HG03520 (cell line): ENCODE data around the gene PCBP1.
"Not testable (repeated sequence)": the region's sequence is repeated elsewhere in the genome, so short reads cannot be mapped to it uniquely, and the experiment has no call there.

Experiments
- ATAC-seq: cut with Tn5 transposase; IDR thresholded peaks from one replicate; pipeline ENCODE4 v1.9.1; 2021; ENCODE audit warnings: mild to moderate bottlenecking, moderate library complexity; ENCODE audit not compliant: unreplicated experiment

Gene PCBP1

DNA sequence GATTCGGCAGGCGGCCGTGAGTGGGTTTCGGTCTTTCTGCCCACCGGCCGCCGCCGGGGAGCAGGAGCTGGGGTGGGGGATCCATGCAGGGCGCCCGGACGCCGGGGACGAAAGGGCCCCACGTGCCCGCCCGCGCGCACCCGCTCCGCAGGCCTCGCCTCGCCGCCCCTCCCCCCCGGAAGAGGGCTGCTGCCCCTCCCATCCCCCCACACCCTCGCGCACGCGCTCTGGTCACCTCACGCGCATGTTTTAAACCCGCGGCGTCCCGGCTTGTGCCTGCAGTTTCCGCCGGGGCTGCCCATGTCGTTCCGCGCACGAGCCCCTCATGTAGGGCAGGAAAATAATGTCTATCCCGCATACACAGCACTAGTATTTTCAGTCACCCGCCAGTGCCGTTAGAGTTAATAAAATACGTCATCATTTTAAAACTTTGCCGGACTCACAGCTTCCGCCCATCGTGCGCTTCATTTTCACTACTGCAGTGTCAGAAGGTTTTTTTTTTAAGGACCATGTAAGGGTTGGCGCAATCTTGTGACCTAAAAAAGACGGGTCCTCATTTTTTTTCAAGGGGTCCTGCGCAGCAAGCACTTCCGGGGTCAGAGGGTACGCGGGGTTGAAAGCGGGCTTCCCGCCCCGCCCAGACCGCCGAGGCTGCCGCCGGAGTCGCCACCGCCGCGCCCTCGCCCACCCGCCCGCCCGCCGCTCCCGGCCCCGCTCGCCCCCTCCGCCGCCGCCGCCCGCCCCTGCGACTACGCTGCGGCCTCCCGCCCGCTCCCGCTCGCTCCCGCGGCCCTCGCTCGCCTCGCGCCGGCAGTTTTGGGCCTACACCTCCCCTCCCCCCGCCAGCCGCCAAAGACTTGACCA, at the start of gene PCBP1:
Gene PCBP1 (plus strand): TSS at position 640 of the 864 bp plus-strand sequence. CDS start 267 bp downstream, outside the sequence.
- ATAC-seq = peak; percentile 31

DNA sequence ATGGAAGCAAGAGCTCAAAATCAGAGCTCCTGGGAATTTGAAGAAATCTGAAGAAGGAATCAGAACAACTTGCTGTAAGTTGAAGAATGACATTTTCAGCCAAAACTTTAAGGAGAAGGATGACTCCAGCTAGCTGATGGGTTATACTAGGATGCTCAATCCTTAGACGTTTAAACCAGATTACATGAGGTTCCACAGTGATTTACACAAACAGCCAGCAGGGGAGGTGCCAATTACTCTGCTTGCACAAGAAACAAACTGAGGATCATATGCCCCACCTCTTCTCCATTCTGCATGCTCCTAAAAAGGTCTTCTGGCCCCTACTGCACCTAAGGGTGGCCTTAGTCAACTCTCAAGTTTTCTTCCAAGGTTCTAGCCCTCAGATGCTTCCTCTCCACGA, 47.9 kb upstream of the PCBP1 start:
- ATAC-seq = no peak

DNA sequence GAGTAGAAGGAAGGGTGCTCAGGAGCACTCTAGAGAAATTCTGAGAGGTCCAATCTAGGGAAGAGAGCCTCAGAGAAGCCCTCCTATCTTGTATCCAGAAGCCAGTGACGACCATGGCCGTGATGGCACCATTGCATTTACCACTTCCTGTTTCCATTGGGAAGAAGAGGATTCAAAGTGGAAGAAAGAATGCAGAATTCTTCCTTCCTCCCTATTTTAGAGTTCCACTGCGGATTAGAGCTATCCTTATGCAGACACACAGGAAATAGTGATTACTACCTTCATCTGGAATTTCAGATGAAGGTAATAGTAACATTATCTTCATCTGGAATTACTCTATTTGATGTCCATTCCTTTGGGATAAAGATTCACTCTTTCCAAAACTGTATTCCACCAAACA, 45.6 kb upstream of the PCBP1 start:
- no peak for ATAC-seq

DNA sequence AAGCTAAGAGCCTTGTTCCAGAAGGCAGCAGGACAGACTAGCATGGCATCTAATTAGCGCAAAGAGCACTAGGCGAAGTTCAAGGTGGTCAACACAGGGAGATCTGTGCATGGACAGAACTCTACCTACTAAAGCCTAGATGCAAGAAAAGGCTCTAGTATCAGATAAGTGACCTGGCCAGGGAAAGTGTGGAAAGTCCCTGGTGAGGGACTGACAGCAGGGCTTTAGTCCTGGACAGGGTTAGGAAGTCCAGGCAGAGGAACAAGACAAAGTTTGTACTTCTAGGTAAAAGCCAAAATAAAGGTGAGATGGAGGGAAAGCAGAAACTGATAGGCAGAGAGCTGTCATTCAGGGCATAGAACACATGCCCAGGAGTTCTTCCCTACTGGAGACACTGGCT, 45.0 kb upstream of the PCBP1 start:
- ATAC-seq = no peak

DNA sequence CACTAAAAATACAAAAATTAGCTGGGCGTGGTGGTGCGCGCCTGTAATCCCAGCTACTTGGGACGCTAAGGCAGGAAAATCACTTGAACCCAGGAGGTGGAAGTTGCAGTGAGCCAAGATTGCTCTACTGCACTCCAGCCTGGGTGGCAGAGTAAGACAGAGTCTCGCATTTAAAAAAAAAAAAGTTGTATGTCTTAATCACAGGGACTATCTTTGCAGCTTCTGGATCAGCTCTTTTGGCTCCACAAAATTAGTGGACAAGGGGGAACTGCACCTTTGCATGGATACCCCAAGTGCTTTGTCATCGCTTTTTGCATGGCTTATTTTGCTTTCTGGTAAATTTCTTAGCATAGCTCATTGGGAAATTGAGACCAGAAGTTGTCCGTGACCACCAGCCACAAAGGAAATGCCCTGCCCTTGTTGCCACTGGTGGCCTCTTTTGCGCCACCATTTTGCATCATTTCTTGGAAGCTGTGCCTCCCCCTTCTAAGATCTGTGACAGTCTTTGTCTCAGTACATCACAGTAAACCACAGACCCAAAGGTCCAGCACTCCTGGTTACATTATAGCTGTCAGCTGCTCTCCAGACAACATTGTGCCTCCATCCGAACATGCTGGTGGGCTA, 43.9 kb upstream of the PCBP1 start:
- no peak for ATAC-seq

DNA sequence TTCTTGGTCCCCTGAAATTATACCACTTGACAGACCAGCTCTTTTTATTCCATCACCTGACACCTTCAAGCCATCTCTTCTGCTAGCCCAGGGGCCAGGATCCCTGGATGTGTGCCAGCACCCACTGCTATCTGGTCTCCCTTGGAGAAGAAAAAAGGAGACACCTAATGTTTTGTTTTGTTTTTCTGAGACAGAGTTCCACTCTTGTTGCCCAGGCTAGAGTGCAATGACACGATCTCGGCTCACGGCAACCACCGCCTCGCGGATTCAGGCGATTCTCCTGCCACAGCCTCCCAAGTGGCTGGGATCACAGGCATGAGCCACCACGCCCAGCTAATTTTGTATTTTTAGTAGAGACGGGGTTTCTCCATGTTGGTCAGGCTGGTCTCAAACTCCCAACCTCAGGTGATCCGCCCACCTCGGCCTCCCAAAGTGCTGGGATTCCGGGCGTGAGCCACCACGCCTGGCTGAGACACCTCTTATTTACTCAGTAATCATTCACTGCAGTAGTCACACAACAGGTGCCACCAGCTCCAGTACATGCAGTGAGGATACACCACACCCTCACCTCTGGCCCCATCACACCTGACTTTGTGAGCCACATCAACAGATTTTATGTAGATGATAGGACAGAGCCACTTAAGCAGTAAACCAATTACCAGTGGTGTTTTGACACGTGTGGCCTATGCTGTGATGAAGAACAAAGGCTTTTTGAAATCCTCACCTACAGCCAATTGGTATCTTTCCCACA, 42.8 kb upstream of the PCBP1 start:
- ATAC-seq = no peak

DNA sequence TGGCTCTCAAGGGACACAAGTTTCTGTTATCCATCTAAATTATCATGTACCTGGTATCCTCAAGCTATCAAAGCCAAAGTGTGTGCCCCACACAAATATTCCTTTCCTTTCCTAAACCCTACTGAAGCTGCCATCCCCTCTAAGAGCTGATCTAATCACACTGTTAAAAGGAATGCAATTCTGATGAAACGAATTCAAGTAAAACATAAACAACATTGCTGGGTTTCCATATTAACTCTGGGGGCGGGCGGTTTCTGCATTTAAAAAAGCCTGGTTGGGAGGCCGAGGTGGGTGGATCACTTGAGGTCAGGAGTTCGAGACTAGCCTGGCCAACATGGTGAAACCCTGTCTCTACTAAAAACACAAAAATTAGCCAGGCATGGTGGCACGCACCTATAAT, 41.9 kb upstream of the PCBP1 start:
- ATAC-seq = no peak

DNA sequence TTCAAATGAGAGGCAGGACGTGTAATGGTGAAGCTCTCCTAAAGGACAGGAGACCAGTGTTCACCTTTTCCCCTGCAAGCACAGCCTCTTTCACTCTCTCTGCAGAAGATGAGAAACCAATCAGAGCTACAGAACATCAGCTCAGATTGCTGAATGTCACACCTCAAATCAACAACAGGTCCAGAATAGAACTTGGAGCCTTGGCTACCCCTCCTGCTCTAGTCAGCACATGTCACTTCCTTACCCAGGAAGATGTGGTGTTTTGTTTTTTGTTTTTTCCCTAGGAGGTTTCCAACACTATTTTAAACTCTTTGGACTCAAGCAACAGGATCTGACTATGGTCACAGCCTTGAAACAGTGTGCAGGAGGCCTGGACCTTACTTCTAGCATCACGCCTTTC, 41.3 kb upstream of the PCBP1 start:
- no peak for ATAC-seq

DNA sequence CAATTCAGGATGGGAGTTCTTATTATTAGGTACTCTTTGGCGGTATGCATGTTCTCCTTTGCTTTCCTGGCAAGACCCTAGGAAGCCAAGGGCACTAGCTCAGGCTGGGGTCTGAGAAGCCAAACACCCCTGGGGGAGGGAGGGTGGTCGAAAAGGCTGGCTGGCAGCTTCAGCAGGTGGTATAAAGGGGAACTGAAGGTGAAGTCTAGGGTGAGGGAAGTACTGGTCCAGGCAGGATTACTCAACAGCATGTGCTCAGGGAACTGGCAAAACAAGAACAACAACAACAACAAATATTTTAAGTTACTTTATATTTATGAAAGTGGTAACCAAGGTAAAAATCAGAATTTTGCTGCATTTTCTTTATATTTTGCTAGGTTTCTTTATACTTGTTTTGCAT, 40.7 kb upstream of the PCBP1 start:
- ATAC-seq = no peak

DNA sequence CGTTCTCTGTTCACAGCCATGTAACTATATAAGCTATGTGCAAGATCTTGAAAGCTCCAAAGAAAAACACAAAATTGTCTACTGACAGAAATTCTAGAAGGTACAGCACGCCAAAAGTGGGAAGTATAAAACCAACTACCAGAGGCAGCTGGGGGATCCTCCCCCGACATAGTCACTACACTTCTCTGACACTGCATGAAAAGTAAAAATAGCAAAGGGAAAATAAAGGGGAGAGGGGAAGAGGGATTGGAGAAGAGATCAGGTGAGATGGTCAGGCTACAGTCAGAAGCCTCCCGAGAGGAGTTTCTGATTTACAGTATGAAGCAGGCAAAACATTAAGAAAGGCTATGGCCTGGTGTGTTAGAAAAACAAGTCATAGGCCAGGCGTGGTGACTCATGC, 39.8 kb upstream of the PCBP1 start:
- ATAC-seq = no peak

DNA sequence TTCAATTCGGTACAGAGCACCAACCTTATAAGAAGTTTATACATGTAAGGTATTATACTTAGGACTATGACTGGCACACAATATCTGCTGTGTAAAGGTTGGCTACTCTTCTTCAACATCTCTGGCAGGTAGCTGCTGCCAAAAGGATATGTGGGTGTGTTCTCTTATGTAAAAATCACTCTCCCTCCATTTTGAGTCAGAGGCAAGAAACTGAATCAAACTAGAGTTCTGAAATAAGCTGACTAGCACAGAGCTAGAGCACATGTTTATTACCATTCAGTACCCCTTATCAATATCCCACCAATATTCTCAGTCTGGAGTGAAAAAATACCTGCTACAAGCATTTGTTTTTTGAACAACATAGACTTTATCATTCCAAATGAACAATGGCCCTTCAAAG, 38.0 kb upstream of the PCBP1 start:
- no peak for ATAC-seq

DNA sequence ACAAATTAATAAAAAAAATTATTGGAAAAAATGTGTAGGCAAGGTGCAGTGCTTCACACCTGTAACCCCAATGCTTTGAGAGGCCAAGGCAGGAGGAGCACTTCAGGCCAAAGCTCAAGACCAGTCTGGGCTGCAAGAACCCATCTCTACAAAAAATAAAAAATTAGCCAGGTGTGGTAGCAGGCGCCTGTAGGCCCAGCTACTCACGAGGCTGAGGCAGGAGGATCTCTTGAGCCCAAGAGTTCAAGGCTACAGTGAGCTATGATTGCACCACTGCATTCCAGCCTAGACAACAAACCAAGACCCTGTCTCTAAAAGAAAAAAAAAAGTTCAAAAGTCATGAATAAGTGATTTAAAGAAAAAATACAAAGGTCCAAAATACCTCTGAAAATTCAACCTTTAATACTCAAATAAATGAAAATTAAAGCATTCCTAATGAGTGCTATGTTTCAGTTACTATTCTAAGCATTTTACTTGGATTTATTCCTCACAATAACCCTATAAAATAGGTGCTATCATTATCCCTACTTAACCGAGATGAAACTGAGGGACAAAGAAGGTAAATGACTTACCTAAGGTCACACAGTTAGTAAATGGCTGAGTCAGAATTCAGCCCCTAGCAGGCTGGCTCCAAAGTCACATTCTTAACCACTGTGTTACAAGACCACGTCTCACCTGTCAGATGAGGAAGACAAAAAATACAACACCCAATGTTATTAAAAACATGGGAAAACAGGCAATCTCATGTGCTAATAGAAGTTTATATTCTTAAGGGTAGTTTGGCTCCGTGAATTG, 36.4 kb upstream of the PCBP1 start:
- ATAC-seq = no peak

DNA sequence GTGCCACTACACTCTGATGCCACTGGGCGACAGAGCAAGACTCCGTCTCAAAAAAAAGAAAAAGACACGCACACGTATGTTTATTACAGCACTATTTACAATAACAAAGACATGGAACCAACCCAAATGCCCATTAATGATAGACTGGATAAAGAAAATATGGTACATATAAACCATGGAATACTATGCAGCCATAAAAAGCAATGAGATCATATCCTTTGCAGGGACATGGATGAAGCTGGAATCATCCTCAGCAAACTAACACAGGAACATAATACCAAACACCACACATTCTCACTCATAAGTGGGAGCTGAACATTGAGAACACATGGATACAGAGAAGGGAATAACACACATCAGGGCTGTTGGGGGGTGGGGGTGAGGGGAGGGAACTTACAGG, 32.0 kb upstream of the PCBP1 start:
- ATAC-seq = not testable (repeated sequence)

DNA sequence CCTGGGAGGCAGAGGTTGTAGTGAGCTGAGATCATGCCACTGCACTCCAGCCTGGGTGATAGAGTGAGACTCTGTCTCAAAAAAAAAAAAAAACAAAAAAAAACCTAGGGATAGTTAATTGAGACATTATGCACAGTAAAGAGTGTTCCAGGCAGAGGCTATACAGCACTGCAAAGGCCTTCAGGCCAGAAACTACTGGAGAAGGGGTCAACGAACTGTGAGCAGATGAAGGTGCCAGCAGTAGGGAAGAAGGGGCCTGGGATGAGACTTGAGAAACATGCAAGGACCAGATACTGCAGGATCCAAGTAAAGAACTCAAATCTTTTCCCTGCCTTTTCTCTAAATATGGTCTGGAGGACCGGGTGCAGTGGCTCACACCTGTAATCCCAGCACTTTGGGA, 26.0 kb upstream of the PCBP1 start:
- ATAC-seq = no peak

DNA sequence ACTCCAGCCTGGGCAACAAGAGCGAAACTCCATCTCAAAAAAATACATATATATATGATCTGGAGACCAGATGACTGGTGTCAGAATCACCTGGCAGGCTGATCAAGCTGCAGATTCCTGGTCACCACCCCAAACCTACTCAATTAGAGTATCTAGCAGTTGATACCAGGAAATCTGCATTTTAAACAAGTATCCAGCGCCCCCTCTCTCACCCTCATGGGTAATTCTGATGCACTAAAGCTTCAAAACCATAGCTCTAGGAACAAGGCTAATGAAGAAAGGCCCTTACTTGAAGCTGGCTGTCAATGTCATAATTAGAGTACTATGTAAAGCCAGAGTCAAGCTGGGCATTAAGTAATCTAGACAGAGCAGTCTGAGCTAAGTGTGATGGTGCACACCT, 25.0 kb upstream of the PCBP1 start:
- ATAC-seq = no peak

DNA sequence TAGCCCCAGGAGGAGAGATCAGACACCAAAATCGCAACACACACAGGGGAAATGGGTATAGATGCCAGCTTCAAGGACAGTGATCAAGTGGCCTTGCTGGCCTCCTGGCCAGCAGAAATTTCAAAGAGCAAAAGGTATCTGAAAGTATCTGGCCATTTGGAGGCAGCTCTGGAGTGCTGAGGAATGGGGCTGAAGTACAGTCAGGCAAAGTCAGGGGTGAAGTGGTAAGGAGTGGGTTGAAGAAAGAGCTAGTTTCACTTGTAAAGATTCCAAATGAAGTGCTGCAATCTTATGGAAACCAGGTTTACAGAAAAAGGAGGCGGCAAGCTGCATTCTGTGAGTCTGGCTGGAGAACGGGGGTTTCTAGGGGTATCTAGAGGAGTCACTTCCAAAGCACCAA, 19.2 kb upstream of the PCBP1 start:
- no peak for ATAC-seq

DNA sequence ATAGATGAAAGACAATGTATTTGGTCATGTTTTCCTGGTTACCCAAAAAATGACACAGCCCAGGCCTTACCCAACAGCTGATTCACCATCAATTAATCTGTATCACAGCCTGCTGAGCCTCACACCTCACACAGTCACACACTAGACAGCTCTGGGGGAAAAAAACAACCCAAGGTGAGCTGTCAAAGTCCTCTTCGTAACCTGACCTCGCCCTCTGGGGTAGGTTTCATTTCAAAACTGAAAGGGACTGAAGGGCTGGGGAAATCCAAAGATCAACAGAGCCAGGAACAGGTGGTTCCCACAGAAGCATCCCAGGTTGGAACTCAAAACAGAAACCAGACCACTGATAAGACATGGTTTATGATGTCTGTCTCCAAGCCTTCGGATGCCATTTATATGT, 18.2 kb upstream of the PCBP1 start:
- ATAC-seq = peak; percentile 50

DNA sequence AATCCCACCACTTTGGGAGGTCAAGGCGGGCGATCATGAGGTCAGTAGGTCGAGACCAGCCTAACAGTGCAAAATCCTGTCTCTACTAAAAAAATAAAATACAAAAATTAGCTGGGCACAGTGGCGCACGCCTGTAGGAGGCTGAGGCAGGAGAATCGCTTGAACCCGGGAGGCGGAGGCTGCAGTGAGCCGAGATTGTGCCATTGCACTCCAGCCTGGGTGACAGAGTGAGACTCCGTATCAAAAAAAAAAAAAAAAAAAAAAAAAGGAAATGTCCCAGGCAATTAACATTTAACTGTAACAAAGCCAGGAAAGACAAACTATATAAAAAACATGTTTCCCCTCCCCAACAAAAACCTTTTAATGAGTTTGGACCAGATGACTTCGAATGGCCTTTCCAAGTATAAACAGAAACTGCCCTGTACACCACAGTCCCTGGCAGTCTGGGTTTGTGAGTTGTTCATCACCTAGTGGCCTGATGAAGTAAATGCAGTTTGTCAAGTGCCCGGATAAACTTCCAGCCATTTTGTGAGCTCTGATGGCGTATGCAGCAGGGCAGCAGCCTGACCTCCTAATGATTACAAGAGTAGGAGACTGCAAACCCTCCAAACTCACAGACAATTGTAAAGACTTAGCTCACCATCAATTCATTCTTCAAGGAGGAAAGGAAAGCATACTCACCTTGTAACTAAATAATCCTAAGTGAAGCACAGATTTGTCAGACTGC, 16.6 kb upstream of the PCBP1 start:
- peak; percentile 78 for ATAC-seq

DNA sequence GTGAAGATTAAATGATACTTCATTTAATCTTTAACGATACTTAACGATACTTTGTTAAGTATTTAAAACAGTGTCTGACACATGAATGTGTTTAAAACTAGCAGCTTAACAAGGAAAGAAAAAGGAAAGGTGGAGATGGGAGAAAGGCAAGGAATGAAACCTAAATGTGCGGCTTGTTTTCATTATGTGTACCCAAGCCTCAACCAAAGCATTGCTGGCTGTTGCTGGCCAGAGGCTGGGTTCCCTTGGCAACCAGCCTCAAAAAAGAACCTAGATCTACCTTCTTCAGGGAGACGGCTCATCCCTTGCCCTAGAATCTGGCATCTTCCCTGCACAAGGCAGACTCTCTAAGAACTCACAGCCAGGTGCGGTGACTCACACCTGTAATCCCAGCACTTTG, 13.8 kb upstream of the PCBP1 start:
- no peak for ATAC-seq

DNA sequence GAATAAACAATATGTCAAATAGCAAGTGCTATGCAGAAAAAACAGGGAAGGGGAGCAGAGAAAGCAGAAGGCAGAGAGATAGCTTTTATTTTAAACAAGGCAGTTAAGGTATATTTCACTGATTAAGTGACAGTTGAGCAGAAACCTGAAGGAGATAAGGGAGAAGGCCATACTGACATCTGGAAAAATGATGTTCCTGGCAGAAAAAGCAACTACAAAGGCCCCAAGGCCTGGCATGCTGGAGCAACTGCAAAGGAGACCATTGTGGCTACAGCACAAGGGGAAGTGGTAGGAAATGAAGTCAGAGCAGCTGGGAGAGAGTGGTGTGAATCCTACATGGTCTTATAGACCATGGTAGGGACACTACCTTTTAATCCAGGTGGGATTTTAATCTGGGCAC, 8.9 kb upstream of the PCBP1 start:
- ATAC-seq = no peak
